A549 (cell line): ENCODE results near the gene PITPNC1. TPM values are rescaled to one million over a fixed set of nuclear protein-coding genes. Genes with fewer than 3 reads are reported as not detected.

Source experiments
- ATAC-seq, 2 experiments: fragments of 200-7000 bp in 1 of 2; fragments of >200 bp in 1 of 2; cut with Nextera tagmentation in 1 of 2; cut with Tn5 transposase in 1 of 2; 3 replicates each; pipeline versions ENCODE4 v1.8.0 to v1.9.1; 2018 to 2020; ENCODE audit warnings: mild to moderate bottlenecking in 1 of 2, moderate library complexity in 1 of 2
- CTCF ChIA-PET: fragments of 300-600 bp; sonication (Branson Sonifier 250); formaldehyde crosslinking; extraction: SDS; loops from one replicate; lab custom pipeline; 2021; ENCODE audit warnings: antibody characterized with exemption, inconsistent platforms; lab: Yijun Ruan, JAX
- POLR2A ChIA-PET: fragments of 350-600 bp; formaldehyde crosslinking; extraction: SDS; loops from one replicate; lab custom pipeline; 2021; ENCODE audit warnings: antibody characterized with exemption, inconsistent platforms; lab: Yijun Ruan, JAX
- DNase-seq, 2 experiments: peaks; one replicate each; pipeline versions ENCODE4 v3.0.0 to v3.0.0-alpha.2; 2011 to 2016; ENCODE audit warnings: low read depth in 1 of 2, low spot score in 1 of 2
- FAIRE-seq: peaks from 2 replicates; lab custom pipeline; 2011; peaks lifted over from hg19 to GRCh38; lab: Jason Lieb, UNC
- H3K27ac ChIP-seq, 2 experiments: fragments of >200 bp; sonication (Bioruptor Twin); formaldehyde crosslinking; 3 replicates each; pipeline ENCODE4 v1.5.1; 2016 to 2017
- H3K4me1 ChIP-seq: fragments of >200 bp; sonication (Bioruptor Twin); formaldehyde crosslinking; 3 replicates; pipeline ENCODE4 v1.6.1; 2016
- H3K4me2 ChIP-seq: fragments of >200 bp; sonication (Bioruptor Twin); formaldehyde crosslinking; 3 replicates; pipeline ENCODE4 v1.6.1; 2016
- H3K4me3 ChIP-seq: fragments of >200 bp; sonication (Bioruptor Twin); formaldehyde crosslinking; 3 replicates; pipeline ENCODE4 v1.5.1; 2016
- H3K9me3 ChIP-seq: fragments of >200 bp; sonication (Bioruptor Twin); formaldehyde crosslinking; 3 replicates; pipeline ENCODE4 v1.6.1; 2016
- BHLHE40 ChIP-seq: IDR thresholded peaks from 2 replicates; pipeline ENCODE4 v1.6.1; 2012; ENCODE audit warnings: low read depth, low read length, inconsistent platforms
- CBX8 ChIP-seq: fragments of 200-600 bp; sonication (generic); IDR thresholded peaks from 2 replicates; pipeline ENCODE4 v1.6.1; 2016
- CEBPB ChIP-seq, 2 experiments: fragments of >200 bp in 1 of 2; sonication (Bioruptor Twin) in 1 of 2; formaldehyde crosslinking in 1 of 2; IDR thresholded peaks; 2 replicates each; pipeline ENCODE4 v1.6.1; 2012 to 2016
- CHD4 ChIP-seq: fragments of 200-600 bp; sonication (generic); IDR thresholded peaks from 2 replicates; pipeline ENCODE4 v1.6.1; 2016; ENCODE audit warnings: antibody characterized with exemption, mild to moderate bottlenecking, borderline replicate concordance
- FOSL2 ChIP-seq, 2 experiments: fragments of 450-650 bp in 1 of 2; fragments of >200 bp in 1 of 2; sonication (Bioruptor Twin) in 1 of 2; formaldehyde crosslinking; IDR thresholded peaks; 2 replicates each; pipeline versions ENCODE4 v1.5.0 to v1.6.1; 2016 to 2020; ENCODE audit warnings: mild to moderate bottlenecking in 1 of 2, moderate library complexity in 1 of 2
- GATA3 ChIP-seq: IDR thresholded peaks from 2 replicates; pipeline ENCODE4 v1.6.1; 2012; ENCODE audit warnings: borderline replicate concordance
- HDAC2 ChIP-seq: fragments of 200-600 bp; sonication (generic); IDR thresholded peaks from 2 replicates; pipeline ENCODE4 v1.6.1; 2016
- KDM1A ChIP-seq: fragments of 200-600 bp; sonication (generic); IDR thresholded peaks from 2 replicates; pipeline ENCODE4 v1.6.1; 2016; ENCODE audit warnings: low read depth, mild to moderate bottlenecking
- KDM5A ChIP-seq: fragments of 200-600 bp; sonication (generic); IDR thresholded peaks from 2 replicates; pipeline ENCODE4 v1.6.1; 2016; ENCODE audit warnings: antibody characterized with exemption, mild to moderate bottlenecking
- MYC ChIP-seq: IDR thresholded peaks from 2 replicates; pipeline ENCODE4 v1.6.1; 2012; ENCODE audit warnings: mild to moderate bottlenecking, inconsistent platforms, low read length, improper control_type of control experiment, borderline replicate concordance
- NFE2L2 ChIP-seq: fragments of 150-350 bp; conservative IDR thresholded peaks from 2 replicates; pipeline ENCODE4 v1.6.1; 2014; ENCODE audit warnings: low read length
- NPAS2 ChIP-seq: fragments of 250-450 bp; sonication (Bioruptor Pico); IDR thresholded peaks from 2 replicates; pipeline ENCODE4 v1.8.0; 2022; ENCODE audit warnings: mild to moderate bottlenecking, moderate library complexity, borderline replicate concordance
- NR3C1 ChIP-seq: fragments of >200 bp; sonication (Bioruptor Twin); formaldehyde crosslinking; IDR thresholded peaks from 3 replicates; pipeline ENCODE4 v1.6.1; 2017
- POLR2AphosphoS2 ChIP-seq: conservative IDR thresholded peaks from 2 replicates; pipeline ENCODE4 v1.6.1; 2012; ENCODE audit warnings: low read length, improper control_type of control experiment, inconsistent platforms
- RAD21 ChIP-seq, 2 experiments: fragments of >200 bp in 1 of 2; sonication (Bioruptor Twin) in 1 of 2; formaldehyde crosslinking in 1 of 2; IDR thresholded peaks in 1 of 2; conservative IDR thresholded peaks in 1 of 2; 2 replicates in 1 of 2; 3 replicates in 1 of 2; pipeline ENCODE4 v1.6.1; 2012 to 2018; ENCODE audit warnings: inconsistent platforms in 1 of 2
- RFX5 ChIP-seq: fragments of 450-650 bp; IDR thresholded peaks from 2 replicates; pipeline ENCODE4 v1.7.1; 2014; ENCODE audit warnings: antibody characterized with exemption, mild to moderate bottlenecking, moderate library complexity
- TP53 ChIP-seq: fragments of 250-450 bp; sonication (Bioruptor Pico); IDR thresholded peaks from 2 replicates; pipeline ENCODE4 v1.5.0; 2021; ENCODE audit warnings: mild to moderate bottlenecking, moderate library complexity
- ZC3H11A ChIP-seq: fragments of 450-650 bp; IDR thresholded peaks from 2 replicates; pipeline ENCODE4 v1.6.1; 2014; ENCODE audit warnings: antibody characterized with exemption, mild to moderate bottlenecking
- ZNF302 ChIP-seq: fragments of 250-450 bp; sonication (Bioruptor Pico); IDR thresholded peaks from 2 replicates; pipeline ENCODE4 v1.9.0; 2021; ENCODE audit warnings: inconsistent platforms, mild to moderate bottlenecking, moderate library complexity
- WGBS: methylation state at CpG from one replicate; pipeline ENCODE4 v1.1.6; 2017; ENCODE audit errors: missing lambda C conversion rate; 5-methylcytosine and 5-hydroxymethylcytosine counted together
- polyA plus RNA-seq, 4 experiments: library from polyadenylated mRNA; depleted of rRNA in 3 of 4; stranded (reverse); fragments of >200 nt; fragmentation: RNase III in 1 of 4; extraction: RNeasy Plus Mini Kit Qiagen cat#74134 plus additional on column Dnase treatment in 1 of 4; gene quantifications; 2 replicates in 3 of 4; 3 replicates in 1 of 4; pipeline ENCODE4 v1.2.3, GENCODE V29; 2011 to 2017
- TF ChIP-seq, protein P1 (sequence below): fragments of 200-600 bp; sonication (generic); IDR thresholded peaks from 2 replicates; pipeline ENCODE4 v1.6.1; 2016; ENCODE audit warnings: antibody characterized with exemption, mild to moderate bottlenecking, moderate library complexity
- TF ChIP-seq, protein P2 (sequence below): fragments of 250-450 bp; sonication (Bioruptor Pico); IDR thresholded peaks from 2 replicates; pipeline ENCODE4 v1.5.0; 2020; ENCODE audit warnings: low read depth, mild to moderate bottlenecking, moderate library complexity

PITPNC1 gene
- polyA plus RNA-seq, 2 of the 4 experiments (the other 2 are of a cell fraction), result 3.7 to 11.2 TPM

DNA sequence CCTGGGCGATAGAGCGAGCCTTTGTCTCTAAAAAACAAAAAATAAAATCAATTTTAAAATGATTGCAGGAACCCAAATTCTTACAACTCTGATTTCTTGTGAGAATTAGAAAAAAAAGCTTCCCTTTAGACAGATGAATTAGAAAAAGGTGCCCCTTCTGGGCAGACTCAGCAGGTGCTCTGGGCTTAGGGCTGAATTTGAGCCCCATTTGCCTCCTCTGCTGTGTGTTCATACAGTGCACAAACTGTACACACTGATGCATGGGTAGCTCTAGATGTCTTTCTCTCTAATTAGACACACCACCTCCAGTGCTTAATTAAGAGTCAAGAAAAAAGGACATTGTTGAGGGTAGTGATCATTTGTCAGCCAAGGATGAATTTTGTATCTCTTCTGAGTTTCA, 302.1 kb downstream of the PITPNC1 start (continued):
- TF ChIP-seq NPAS2 (CRISPR knock-in tag), result no peak
- TF ChIP-seq KDM1A, result no peak
- no peak for TF ChIP-seq ZNF302
- TF ChIP-seq TP53 (CRISPR knock-in tag), result no peak
- TF ChIP-seq BHLHE40, result no peak
- TF ChIP-seq, all 56 proteins: peak for 0

DNA sequence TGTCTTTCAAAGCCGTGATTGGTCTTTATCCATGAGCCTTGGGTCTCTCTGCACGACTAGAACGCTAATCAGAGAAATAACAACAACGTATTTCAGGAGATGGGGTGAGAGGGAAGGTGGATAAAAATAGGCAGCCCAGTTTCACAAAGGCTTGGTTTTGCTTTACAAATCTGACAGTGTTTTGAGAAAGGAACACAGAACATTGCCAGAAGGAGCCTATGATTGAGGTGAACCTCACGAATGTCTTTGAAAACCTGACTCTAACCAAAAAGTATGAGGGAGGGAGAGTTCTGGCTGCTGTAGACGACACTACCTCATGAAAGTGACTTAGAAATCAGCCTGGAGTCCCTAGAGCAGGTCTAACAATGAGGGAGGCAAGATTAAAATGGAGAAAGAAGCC, 302.6 kb downstream of the PITPNC1 start:
- Histone ChIP-seq H3K9me3 (no peaks in the 10 kb centered on the region), H3K4me2 (no peak overlapping the region), H3K4me3 (no peak overlapping the region), H3K4me1 (no peaks in the 10 kb centered on the region), H3K27ac (no peak overlapping the region)
- ChIA-PET POLR2A (no interaction called here), CTCF (interaction anchor here (0.7 to 1.6 kb wide), 2 partner anchors 292 to 301 kb away, joined by 3 to 7 read pairs; no protein-coding TSS in a partner anchor)
- no peak for ATAC-seq
- no peak for FAIRE-seq
- TF ChIP-seq RAD21 (conservative IDR thresholded peaks at IDR 0.05 in 1 of 2, IDR thresholded peaks at IDR 0.05 in 1 of 2) (no peak), KDM5A (no peak)
- no peak for DNase-seq
- 67% methylated on average over 6 of the region's 6 CpGs for WGBS

DNA sequence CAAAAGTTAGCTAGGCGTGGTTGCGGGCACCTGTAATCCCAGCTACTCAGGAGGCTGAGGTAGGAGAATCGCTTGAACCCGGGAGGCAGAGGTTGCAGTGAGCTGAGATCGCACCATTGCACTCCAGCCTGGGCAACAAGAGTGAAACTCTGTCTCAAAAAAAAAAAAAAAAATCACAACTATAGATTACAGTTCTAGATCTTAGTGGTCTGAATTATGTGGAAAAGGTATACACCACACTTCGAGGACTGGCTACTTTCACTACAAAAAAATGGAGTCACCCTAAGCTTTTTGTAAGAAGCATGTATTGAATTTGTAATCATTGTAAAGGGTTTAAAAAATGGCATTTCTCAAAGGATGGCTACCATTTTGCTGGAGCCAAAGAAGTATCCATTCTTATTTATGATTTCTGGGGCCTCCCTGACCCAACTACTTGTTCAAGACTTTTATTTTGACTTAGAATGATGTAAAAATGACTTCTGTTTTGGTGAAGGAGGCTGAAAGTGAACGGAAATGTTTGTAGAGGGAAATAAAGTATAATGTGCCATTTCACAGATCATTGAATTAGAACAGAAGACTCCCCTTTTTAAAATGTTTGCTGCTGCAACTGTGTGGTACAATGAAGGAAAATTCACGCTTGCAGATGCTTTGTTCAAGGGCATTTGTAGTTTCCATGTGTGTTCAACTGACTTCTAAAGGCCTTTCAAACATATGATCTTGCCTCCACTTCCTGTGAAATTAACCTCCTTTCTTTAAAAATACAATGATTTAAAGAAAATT, 303.6 kb downstream of the PITPNC1 start:
- H3K4me2 ChIP-seq, result no peak overlapping the region
- H3K9me3 ChIP-seq, result no peaks in the 10 kb centered on the region
- POLR2A ChIA-PET, result no interaction called here
- DNase-seq (no peak), ATAC-seq (no peak), FAIRE-seq (no peak)
- 79% methylated on average over 8 of the region's 8 CpGs for WGBS
- H3K27ac ChIP-seq, result no peak overlapping the region
- H3K4me1 ChIP-seq, result no peaks in the 10 kb centered on the region
- no peak for TF ChIP-seq FOSL2 (IDR thresholded peaks at IDR 0.05)
- TF ChIP-seq FOSL2 (CRISPR knock-in tag; IDR thresholded peaks at IDR 0.05), result no peak
- no peak for TF ChIP-seq CBX8
- no peak for TF ChIP-seq ZC3H11A
- no peak for TF ChIP-seq MYC
- no peak for TF ChIP-seq CEBPB (IDR thresholded peaks at IDR 0.05)
- no peak for TF ChIP-seq CHD4
- no peak for TF ChIP-seq NFE2L2
- no peak for TF ChIP-seq NR3C1
- TF ChIP-seq, protein P1, sequence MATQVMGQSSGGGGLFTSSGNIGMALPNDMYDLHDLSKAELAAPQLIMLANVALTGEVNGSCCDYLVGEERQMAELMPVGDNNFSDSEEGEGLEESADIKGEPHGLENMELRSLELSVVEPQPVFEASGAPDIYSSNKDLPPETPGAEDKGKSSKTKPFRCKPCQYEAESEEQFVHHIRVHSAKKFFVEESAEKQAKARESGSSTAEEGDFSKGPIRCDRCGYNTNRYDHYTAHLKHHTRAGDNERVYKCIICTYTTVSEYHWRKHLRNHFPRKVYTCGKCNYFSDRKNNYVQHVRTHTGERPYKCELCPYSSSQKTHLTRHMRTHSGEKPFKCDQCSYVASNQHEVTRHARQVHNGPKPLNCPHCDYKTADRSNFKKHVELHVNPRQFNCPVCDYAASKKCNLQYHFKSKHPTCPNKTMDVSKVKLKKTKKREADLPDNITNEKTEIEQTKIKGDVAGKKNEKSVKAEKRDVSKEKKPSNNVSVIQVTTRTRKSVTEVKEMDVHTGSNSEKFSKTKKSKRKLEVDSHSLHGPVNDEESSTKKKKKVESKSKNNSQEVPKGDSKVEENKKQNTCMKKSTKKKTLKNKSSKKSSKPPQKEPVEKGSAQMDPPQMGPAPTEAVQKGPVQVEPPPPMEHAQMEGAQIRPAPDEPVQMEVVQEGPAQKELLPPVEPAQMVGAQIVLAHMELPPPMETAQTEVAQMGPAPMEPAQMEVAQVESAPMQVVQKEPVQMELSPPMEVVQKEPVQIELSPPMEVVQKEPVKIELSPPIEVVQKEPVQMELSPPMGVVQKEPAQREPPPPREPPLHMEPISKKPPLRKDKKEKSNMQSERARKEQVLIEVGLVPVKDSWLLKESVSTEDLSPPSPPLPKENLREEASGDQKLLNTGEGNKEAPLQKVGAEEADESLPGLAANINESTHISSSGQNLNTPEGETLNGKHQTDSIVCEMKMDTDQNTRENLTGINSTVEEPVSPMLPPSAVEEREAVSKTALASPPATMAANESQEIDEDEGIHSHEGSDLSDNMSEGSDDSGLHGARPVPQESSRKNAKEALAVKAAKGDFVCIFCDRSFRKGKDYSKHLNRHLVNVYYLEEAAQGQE, result no peak
- TF ChIP-seq, protein P2, sequence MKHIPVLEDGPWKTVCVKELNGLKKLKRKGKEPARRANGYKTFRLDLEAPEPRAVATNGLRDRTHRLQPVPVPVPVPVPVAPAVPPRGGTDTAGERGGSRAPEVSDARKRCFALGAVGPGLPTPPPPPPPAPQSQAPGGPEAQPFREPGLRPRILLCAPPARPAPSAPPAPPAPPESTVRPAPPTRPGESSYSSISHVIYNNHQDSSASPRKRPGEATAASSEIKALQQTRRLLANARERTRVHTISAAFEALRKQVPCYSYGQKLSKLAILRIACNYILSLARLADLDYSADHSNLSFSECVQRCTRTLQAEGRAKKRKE, result no peak
- no peak for TF ChIP-seq POLR2AphosphoS2
- no peak for TF ChIP-seq HDAC2
- no peak for TF ChIP-seq GATA3
- no peak for TF ChIP-seq KDM5A
- no peak for TF ChIP-seq RFX5
- CTCF ChIA-PET, result interaction anchor here (0.7 to 3.1 kb wide), 6 partner anchors 9 to 305 kb away, joined by 3 to 11 read pairs (median 4); partner anchors contain the start of gene PITPNC1
- H3K4me3 ChIP-seq, result no peak overlapping the region
